GM21367 (cell line): Measurements from ENCODE around the gene NXF1.

Experiments used
- ATAC-seq: cut with Tn5 transposase; IDR thresholded peaks from one replicate; pipeline ENCODE4 v1.9.1; 2021; ENCODE audit not compliant: unreplicated experiment

The NXF1 gene

GRCh38 chr11:62747475-62748160 is 57.6 kb downstream of the NXF1 start:
- no peak for ATAC-seq
